SK-N-SH (cell line): ENCODE measurements around the gene EPGN. TPM values are rescaled to one million over a fixed set of nuclear protein-coding genes. Genes with fewer than 3 reads are reported as not detected.

Experiments
- CTCF ChIA-PET: fragments of 300-600, 350-600 bp; formaldehyde crosslinking; extraction: SDS; loops from one replicate; lab custom pipeline; 2021; lab: Yijun Ruan, JAX
- POLR2A ChIA-PET: fragments of 350-600 bp; sonication (Branson Sonifier 250); formaldehyde crosslinking; extraction: SDS; loops from one replicate; lab custom pipeline; 2020; ENCODE audit warnings: antibody characterized with exemption, inconsistent platforms; lab: Yijun Ruan, JAX
- DNase-seq: peaks from one replicate; pipeline ENCODE4 v3.0.0; 2012
- H2AFZ ChIP-seq: fragments of 200-600 bp; sonication (generic); 2 replicates; pipeline ENCODE4 v1.8.1; 2016; ENCODE audit warnings: antibody characterized with exemption, mild to moderate bottlenecking, low read depth
- H3F3A ChIP-seq: fragments of 200-600 bp; sonication (generic); replicated peaks from 2 replicates; pipeline ENCODE3; 2016; ENCODE audit warnings: antibody characterized with exemption, mild to moderate bottlenecking; ENCODE audit not compliant: insufficient read depth
- H3K27ac ChIP-seq, 2 experiments: fragments of 200-500 bp in 1 of 2; fragments of 200-600 bp in 1 of 2; sonication (Bioruptor generic) in 1 of 2; sonication (generic), shearing (Covaris generic) in 1 of 2; 2 replicates each; pipeline versions ENCODE4 v1.5.1 to v1.6.1; 2014 to 2016; ENCODE audit warnings: low read depth in 2 of 2, inconsistent platforms in 1 of 2, low read length in 1 of 2, mild to moderate bottlenecking in 1 of 2, mixed read lengths in 1 of 2
- H3K27me3 ChIP-seq: fragments of 200-600 bp; sonication (generic), shearing (Covaris generic); 2 replicates; pipeline ENCODE4 v1.6.1; 2016; ENCODE audit warnings: mixed run types; ENCODE audit not compliant: insufficient read depth
- H3K36me3 ChIP-seq, 2 experiments: fragments of 200-500 bp in 1 of 2; fragments of 200-600 bp in 1 of 2; sonication (Bioruptor generic) in 1 of 2; sonication (generic) in 1 of 2; replicated peaks in 1 of 2; 2 replicates each; pipeline versions ENCODE3 to v1.5.1; 2014 to 2016; ENCODE audit warnings: low read length in 1 of 2, mild to moderate bottlenecking in 1 of 2; ENCODE audit not compliant: insufficient read depth in 2 of 2, control insufficient read depth in 1 of 2
- H3K4me1 ChIP-seq, 2 experiments: fragments of 200-500 bp in 1 of 2; fragments of 200-600 bp in 1 of 2; sonication (Bioruptor generic) in 1 of 2; sonication (generic), shearing (Covaris generic) in 1 of 2; 2 replicates each; pipeline versions ENCODE4 v1.5.1 to v1.6.1; 2014 to 2016; ENCODE audit warnings: low read depth in 1 of 2, low read length in 1 of 2, mixed run types in 1 of 2; ENCODE audit not compliant: insufficient read depth in 2 of 2, control insufficient read depth in 1 of 2
- H3K4me2 ChIP-seq: fragments of 200-600 bp; sonication (generic), shearing (Covaris generic); 2 replicates; pipeline ENCODE4 v1.6.1; 2017; ENCODE audit warnings: mixed run types
- H3K4me3 ChIP-seq, 2 experiments: fragments of 200-500 bp in 1 of 2; fragments of 200-600 bp in 1 of 2; sonication (Bioruptor generic) in 1 of 2; sonication (generic), shearing (Covaris generic) in 1 of 2; 2 replicates each; pipeline versions ENCODE4 v1.5.1 to v1.8.1; 2014 to 2016; ENCODE audit warnings: low read depth in 2 of 2, inconsistent platforms in 1 of 2, low read length in 1 of 2, mild to moderate bottlenecking in 1 of 2, mixed read lengths in 1 of 2, moderate library complexity in 1 of 2
- H3K79me2 ChIP-seq: fragments of 200-600 bp; sonication (generic); 2 replicates; pipeline ENCODE4 v1.8.1; 2017; ENCODE audit warnings: mild to moderate bottlenecking; ENCODE audit not compliant: insufficient read depth
- H3K9ac ChIP-seq: fragments of 200-600 bp; sonication (generic); 2 replicates; pipeline ENCODE4 v1.6.1; 2017; ENCODE audit warnings: mixed run types
- H3K9me2 ChIP-seq: fragments of 200-600 bp; sonication (generic); 2 replicates; pipeline ENCODE4 v1.6.1; 2017; ENCODE audit warnings: mixed run types
- H3K9me3 ChIP-seq: fragments of 200-600 bp; sonication (generic); 2 replicates; pipeline ENCODE4 v1.6.1; 2017; ENCODE audit warnings: mixed run types, mild to moderate bottlenecking, moderate library complexity
- H4K20me1 ChIP-seq: fragments of 200-600 bp; sonication (generic); 2 replicates; pipeline ENCODE4 v1.6.1; 2017; ENCODE audit warnings: mild to moderate bottlenecking, mixed run types; ENCODE audit not compliant: insufficient read depth
- EP300 ChIP-seq, 2 experiments: IDR thresholded peaks; 2 replicates each; pipeline versions ENCODE4 v1.4.0 to v1.6.1; 2012; ENCODE audit warnings: borderline replicate concordance in 1 of 2, low read depth in 1 of 2, low read length in 1 of 2
- EZH2phosphoT487 ChIP-seq: fragments of 200-600 bp; sonication (generic); IDR thresholded peaks from 2 replicates; pipeline ENCODE4 v1.6.1; 2017; ENCODE audit warnings: low read depth, mixed run types, mild to moderate bottlenecking, antibody characterized with exemption, moderate library complexity, borderline replicate concordance
- FOXJ3 ChIP-seq: sonication (generic); formaldehyde crosslinking; IDR thresholded peaks from 2 replicates; pipeline ENCODE4 v1.5.1; 2020; ENCODE audit warnings: mild to moderate bottlenecking, missing genetic modification reagents
- JUND ChIP-seq: IDR thresholded peaks from 2 replicates; pipeline ENCODE4 v1.4.0; 2012
- RFX5 ChIP-seq: IDR thresholded peaks from 2 replicates; pipeline ENCODE4 v1.6.1; 2012; ENCODE audit warnings: mild to moderate bottlenecking, improper control_type of control experiment, low read length
- SIN3A ChIP-seq: IDR thresholded peaks from 2 replicates; pipeline ENCODE4 v1.6.1; 2012; ENCODE audit warnings: low read depth, mild to moderate bottlenecking, low read length, moderate library complexity, borderline replicate concordance
- SMC3 ChIP-seq: IDR thresholded peaks from 2 replicates; pipeline ENCODE4 v1.6.1; 2012; ENCODE audit warnings: low read depth, low read length, improper control_type of control experiment
- TCF12 ChIP-seq: IDR thresholded peaks from 2 replicates; pipeline ENCODE4 v1.4.0; 2012
- WGBS: methylation state at CpG from one replicate; pipeline ENCODE4 v1.1.6; 2017; ENCODE audit warnings: low lambda C conversion rate; 5-methylcytosine and 5-hydroxymethylcytosine counted together
- polyA plus RNA-seq, 3 experiments: library from polyadenylated mRNA; depleted of rRNA; stranded (reverse); fragments of >200 nt; gene quantifications; 2 replicates each; pipeline ENCODE4 v1.2.3, GENCODE V29; 2012
- TF ChIP-seq, protein P1 (sequence below): fragments of 150-350 bp; IDR thresholded peaks from 2 replicates; pipeline ENCODE4 v1.6.1; 2017; ENCODE audit warnings: antibody characterized with exemption, low read length, low read depth, borderline replicate concordance
- TF ChIP-seq, protein P2 (sequence below): IDR thresholded peaks from 2 replicates; pipeline ENCODE4; 2012
- TF ChIP-seq, protein P3 (sequence below): fragments of 150-350 bp; IDR thresholded peaks from 2 replicates; pipeline ENCODE4 v1.6.1; 2016; ENCODE audit warnings: mild to moderate bottlenecking, low read depth, low read length
- TF ChIP-seq, protein P4 (sequence below): IDR thresholded peaks from 2 replicates; pipeline ENCODE4 v1.4.0; 2012; ENCODE audit warnings: low read depth, borderline replicate concordance
- TF ChIP-seq, protein P5 (sequence below): IDR thresholded peaks from 2 replicates; pipeline ENCODE4 v1.6.1; 2012; ENCODE audit warnings: mild to moderate bottlenecking, low read depth, low read length, moderate library complexity
- TF ChIP-seq, protein P6 (sequence below): IDR thresholded peaks from 2 replicates; pipeline ENCODE4 v1.4.0; 2012; ENCODE audit warnings: low read depth, borderline replicate concordance
- TF ChIP-seq, protein P7 (sequence below): fragments of 200-600 bp; sonication (generic); IDR thresholded peaks from 2 replicates; pipeline ENCODE4 v1.6.1; 2017; ENCODE audit warnings: antibody characterized with exemption, mild to moderate bottlenecking, moderate library complexity

The EPGN gene
- polyA plus RNA-seq, 1 of the 3 experiments (the other 2 are of a cell fraction), result 0.23 TPM

DNA sequence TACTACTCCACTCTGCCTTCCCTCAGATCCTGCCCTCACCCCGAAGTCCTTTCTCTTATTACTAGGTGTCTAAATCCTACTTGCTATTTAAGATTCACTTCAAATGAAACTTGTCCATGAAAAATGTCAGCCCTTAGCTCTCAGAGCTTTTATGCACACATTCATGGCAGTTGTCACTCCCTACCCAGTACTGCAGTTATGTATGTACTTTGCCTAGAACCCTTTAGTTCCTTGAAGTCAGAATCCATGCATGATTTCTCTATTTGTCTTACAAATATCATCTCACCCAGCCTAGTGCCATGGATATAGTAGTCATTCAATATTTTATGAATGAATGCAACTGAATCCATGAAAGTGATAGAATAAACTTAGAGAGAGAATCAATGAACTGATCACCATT is 3.3 kb upstream of the EPGN start:
- Histone ChIP-seq H3K36me3 (no peaks in the 10 kb centered on the region), H3F3A (no peaks in the 10 kb centered on the region), H3K9ac (no peak overlapping the region), H3K27me3 (no peaks in the 10 kb centered on the region; the same call in 1 of the 2 replicates), H3K9me2 (no peaks in the 10 kb centered on the region), H3K4me3 (no peak overlapping the region), H3K4me2 (no peak overlapping the region), H3K4me1 (no peaks in the 10 kb centered on the region; a peak in 1 of 4 replicates), H3K79me2 (no peaks in the 10 kb centered on the region), H3K9me3 (no peaks in the 10 kb centered on the region), H2AFZ (no peak overlapping the region), H4K20me1 (no peaks in the 10 kb centered on the region), H3K27ac (no peak overlapping the region)
- CTCF ChIA-PET, result interaction anchor here (1.1 to 1.7 kb wide), 3 partner anchors 10 to 116 kb away, joined by 3 to 5 read pairs (median 4); no protein-coding TSS in a partner anchor
- POLR2A ChIA-PET, result no interaction called here
- no peak for DNase-seq
- no peak for TF ChIP-seq SIN3A
- TF ChIP-seq TCF12, result no peak
- no peak for TF ChIP-seq JUND
- TF ChIP-seq, protein P1, sequence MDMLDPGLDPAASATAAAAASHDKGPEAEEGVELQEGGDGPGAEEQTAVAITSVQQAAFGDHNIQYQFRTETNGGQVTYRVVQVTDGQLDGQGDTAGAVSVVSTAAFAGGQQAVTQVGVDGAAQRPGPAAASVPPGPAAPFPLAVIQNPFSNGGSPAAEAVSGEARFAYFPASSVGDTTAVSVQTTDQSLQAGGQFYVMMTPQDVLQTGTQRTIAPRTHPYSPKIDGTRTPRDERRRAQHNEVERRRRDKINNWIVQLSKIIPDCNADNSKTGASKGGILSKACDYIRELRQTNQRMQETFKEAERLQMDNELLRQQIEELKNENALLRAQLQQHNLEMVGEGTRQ, result no peak
- TF ChIP-seq, protein P2, sequence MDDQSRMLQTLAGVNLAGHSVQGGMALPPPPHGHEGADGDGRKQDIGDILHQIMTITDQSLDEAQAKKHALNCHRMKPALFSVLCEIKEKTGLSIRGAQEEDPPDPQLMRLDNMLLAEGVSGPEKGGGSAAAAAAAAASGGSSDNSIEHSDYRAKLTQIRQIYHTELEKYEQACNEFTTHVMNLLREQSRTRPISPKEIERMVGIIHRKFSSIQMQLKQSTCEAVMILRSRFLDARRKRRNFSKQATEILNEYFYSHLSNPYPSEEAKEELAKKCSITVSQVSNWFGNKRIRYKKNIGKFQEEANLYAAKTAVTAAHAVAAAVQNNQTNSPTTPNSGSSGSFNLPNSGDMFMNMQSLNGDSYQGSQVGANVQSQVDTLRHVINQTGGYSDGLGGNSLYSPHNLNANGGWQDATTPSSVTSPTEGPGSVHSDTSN, result no peak
- TF ChIP-seq, protein P3, sequence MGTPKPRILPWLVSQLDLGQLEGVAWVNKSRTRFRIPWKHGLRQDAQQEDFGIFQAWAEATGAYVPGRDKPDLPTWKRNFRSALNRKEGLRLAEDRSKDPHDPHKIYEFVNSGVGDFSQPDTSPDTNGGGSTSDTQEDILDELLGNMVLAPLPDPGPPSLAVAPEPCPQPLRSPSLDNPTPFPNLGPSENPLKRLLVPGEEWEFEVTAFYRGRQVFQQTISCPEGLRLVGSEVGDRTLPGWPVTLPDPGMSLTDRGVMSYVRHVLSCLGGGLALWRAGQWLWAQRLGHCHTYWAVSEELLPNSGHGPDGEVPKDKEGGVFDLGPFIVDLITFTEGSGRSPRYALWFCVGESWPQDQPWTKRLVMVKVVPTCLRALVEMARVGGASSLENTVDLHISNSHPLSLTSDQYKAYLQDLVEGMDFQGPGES, result no peak
- TF ChIP-seq FOXJ3 (CRISPR knock-in tag), result no peak
- no peak for TF ChIP-seq RFX5
- TF ChIP-seq, protein P4, sequence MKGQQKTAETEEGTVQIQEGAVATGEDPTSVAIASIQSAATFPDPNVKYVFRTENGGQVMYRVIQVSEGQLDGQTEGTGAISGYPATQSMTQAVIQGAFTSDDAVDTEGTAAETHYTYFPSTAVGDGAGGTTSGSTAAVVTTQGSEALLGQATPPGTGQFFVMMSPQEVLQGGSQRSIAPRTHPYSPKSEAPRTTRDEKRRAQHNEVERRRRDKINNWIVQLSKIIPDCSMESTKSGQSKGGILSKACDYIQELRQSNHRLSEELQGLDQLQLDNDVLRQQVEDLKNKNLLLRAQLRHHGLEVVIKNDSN, result no peak
- no peak for TF ChIP-seq SMC3
- TF ChIP-seq, protein P5, sequence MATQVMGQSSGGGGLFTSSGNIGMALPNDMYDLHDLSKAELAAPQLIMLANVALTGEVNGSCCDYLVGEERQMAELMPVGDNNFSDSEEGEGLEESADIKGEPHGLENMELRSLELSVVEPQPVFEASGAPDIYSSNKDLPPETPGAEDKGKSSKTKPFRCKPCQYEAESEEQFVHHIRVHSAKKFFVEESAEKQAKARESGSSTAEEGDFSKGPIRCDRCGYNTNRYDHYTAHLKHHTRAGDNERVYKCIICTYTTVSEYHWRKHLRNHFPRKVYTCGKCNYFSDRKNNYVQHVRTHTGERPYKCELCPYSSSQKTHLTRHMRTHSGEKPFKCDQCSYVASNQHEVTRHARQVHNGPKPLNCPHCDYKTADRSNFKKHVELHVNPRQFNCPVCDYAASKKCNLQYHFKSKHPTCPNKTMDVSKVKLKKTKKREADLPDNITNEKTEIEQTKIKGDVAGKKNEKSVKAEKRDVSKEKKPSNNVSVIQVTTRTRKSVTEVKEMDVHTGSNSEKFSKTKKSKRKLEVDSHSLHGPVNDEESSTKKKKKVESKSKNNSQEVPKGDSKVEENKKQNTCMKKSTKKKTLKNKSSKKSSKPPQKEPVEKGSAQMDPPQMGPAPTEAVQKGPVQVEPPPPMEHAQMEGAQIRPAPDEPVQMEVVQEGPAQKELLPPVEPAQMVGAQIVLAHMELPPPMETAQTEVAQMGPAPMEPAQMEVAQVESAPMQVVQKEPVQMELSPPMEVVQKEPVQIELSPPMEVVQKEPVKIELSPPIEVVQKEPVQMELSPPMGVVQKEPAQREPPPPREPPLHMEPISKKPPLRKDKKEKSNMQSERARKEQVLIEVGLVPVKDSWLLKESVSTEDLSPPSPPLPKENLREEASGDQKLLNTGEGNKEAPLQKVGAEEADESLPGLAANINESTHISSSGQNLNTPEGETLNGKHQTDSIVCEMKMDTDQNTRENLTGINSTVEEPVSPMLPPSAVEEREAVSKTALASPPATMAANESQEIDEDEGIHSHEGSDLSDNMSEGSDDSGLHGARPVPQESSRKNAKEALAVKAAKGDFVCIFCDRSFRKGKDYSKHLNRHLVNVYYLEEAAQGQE, result no peak
- no peak for TF ChIP-seq EP300 (IDR thresholded peaks at IDR 0.05; ENCODE audit: borderline replicate concordance in 1 of 2, low read depth in 1 of 2, low read length in 1 of 2)
- TF ChIP-seq, protein P6, sequence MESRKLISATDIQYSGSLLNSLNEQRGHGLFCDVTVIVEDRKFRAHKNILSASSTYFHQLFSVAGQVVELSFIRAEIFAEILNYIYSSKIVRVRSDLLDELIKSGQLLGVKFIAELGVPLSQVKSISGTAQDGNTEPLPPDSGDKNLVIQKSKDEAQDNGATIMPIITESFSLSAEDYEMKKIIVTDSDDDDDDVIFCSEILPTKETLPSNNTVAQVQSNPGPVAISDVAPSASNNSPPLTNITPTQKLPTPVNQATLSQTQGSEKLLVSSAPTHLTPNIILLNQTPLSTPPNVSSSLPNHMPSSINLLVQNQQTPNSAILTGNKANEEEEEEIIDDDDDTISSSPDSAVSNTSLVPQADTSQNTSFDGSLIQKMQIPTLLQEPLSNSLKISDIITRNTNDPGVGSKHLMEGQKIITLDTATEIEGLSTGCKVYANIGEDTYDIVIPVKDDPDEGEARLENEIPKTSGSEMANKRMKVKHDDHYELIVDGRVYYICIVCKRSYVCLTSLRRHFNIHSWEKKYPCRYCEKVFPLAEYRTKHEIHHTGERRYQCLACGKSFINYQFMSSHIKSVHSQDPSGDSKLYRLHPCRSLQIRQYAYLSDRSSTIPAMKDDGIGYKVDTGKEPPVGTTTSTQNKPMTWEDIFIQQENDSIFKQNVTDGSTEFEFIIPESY, result no peak
- TF ChIP-seq EZH2phosphoT487, result no peak
- TF ChIP-seq, protein P7, sequence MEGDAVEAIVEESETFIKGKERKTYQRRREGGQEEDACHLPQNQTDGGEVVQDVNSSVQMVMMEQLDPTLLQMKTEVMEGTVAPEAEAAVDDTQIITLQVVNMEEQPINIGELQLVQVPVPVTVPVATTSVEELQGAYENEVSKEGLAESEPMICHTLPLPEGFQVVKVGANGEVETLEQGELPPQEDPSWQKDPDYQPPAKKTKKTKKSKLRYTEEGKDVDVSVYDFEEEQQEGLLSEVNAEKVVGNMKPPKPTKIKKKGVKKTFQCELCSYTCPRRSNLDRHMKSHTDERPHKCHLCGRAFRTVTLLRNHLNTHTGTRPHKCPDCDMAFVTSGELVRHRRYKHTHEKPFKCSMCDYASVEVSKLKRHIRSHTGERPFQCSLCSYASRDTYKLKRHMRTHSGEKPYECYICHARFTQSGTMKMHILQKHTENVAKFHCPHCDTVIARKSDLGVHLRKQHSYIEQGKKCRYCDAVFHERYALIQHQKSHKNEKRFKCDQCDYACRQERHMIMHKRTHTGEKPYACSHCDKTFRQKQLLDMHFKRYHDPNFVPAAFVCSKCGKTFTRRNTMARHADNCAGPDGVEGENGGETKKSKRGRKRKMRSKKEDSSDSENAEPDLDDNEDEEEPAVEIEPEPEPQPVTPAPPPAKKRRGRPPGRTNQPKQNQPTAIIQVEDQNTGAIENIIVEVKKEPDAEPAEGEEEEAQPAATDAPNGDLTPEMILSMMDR, result no peak
- WGBS, result 23% methylated on average over 1 of the region's 1 CpG
